SK-N-SH (cell line): ENCODE measurements around the gene SON. TPM values are rescaled to one million over a fixed set of nuclear protein-coding genes. Genes with fewer than 3 reads are reported as not detected.

Source experiments
- CTCF ChIA-PET: fragments of 300-600, 350-600 bp; formaldehyde crosslinking; extraction: SDS; loops from one replicate; lab custom pipeline; 2021; lab: Yijun Ruan, JAX
- POLR2A ChIA-PET: fragments of 350-600 bp; sonication (Branson Sonifier 250); formaldehyde crosslinking; extraction: SDS; loops from one replicate; lab custom pipeline; 2020; ENCODE audit warnings: antibody characterized with exemption, inconsistent platforms; lab: Yijun Ruan, JAX
- DNase-seq: peaks from one replicate; pipeline ENCODE4 v3.0.0; 2012
- H2AFZ ChIP-seq: fragments of 200-600 bp; sonication (generic); 2 replicates; pipeline ENCODE4 v1.8.1; 2016; ENCODE audit warnings: antibody characterized with exemption, mild to moderate bottlenecking, low read depth
- H3F3A ChIP-seq: fragments of 200-600 bp; sonication (generic); replicated peaks from 2 replicates; pipeline ENCODE3; 2016; ENCODE audit warnings: antibody characterized with exemption, mild to moderate bottlenecking; ENCODE audit not compliant: insufficient read depth
- H3K27ac ChIP-seq, 2 experiments: fragments of 200-500 bp in 1 of 2; fragments of 200-600 bp in 1 of 2; sonication (Bioruptor generic) in 1 of 2; sonication (generic), shearing (Covaris generic) in 1 of 2; 2 replicates each; pipeline versions ENCODE4 v1.5.1 to v1.6.1; 2014 to 2016; ENCODE audit warnings: low read depth in 2 of 2, inconsistent platforms in 1 of 2, low read length in 1 of 2, mild to moderate bottlenecking in 1 of 2, mixed read lengths in 1 of 2
- H3K27me3 ChIP-seq: fragments of 200-600 bp; sonication (generic), shearing (Covaris generic); 2 replicates; pipeline ENCODE4 v1.6.1; 2016; ENCODE audit warnings: mixed run types; ENCODE audit not compliant: insufficient read depth
- H3K36me3 ChIP-seq, 2 experiments: fragments of 200-500 bp in 1 of 2; fragments of 200-600 bp in 1 of 2; sonication (Bioruptor generic) in 1 of 2; sonication (generic) in 1 of 2; replicated peaks in 1 of 2; 2 replicates each; pipeline versions ENCODE3 to v1.5.1; 2014 to 2016; ENCODE audit warnings: low read length in 1 of 2, mild to moderate bottlenecking in 1 of 2; ENCODE audit not compliant: insufficient read depth in 2 of 2, control insufficient read depth in 1 of 2
- H3K4me1 ChIP-seq, 2 experiments: fragments of 200-500 bp in 1 of 2; fragments of 200-600 bp in 1 of 2; sonication (Bioruptor generic) in 1 of 2; sonication (generic), shearing (Covaris generic) in 1 of 2; 2 replicates each; pipeline versions ENCODE4 v1.5.1 to v1.6.1; 2014 to 2016; ENCODE audit warnings: low read depth in 1 of 2, low read length in 1 of 2, mixed run types in 1 of 2; ENCODE audit not compliant: insufficient read depth in 2 of 2, control insufficient read depth in 1 of 2
- H3K4me2 ChIP-seq: fragments of 200-600 bp; sonication (generic), shearing (Covaris generic); 2 replicates; pipeline ENCODE4 v1.6.1; 2017; ENCODE audit warnings: mixed run types
- H3K4me3 ChIP-seq, 2 experiments: fragments of 200-500 bp in 1 of 2; fragments of 200-600 bp in 1 of 2; sonication (Bioruptor generic) in 1 of 2; sonication (generic), shearing (Covaris generic) in 1 of 2; 2 replicates each; pipeline versions ENCODE4 v1.5.1 to v1.8.1; 2014 to 2016; ENCODE audit warnings: low read depth in 2 of 2, inconsistent platforms in 1 of 2, low read length in 1 of 2, mild to moderate bottlenecking in 1 of 2, mixed read lengths in 1 of 2, moderate library complexity in 1 of 2
- H3K79me2 ChIP-seq: fragments of 200-600 bp; sonication (generic); 2 replicates; pipeline ENCODE4 v1.8.1; 2017; ENCODE audit warnings: mild to moderate bottlenecking; ENCODE audit not compliant: insufficient read depth
- H3K9ac ChIP-seq: fragments of 200-600 bp; sonication (generic); 2 replicates; pipeline ENCODE4 v1.6.1; 2017; ENCODE audit warnings: mixed run types
- H3K9me2 ChIP-seq: fragments of 200-600 bp; sonication (generic); 2 replicates; pipeline ENCODE4 v1.6.1; 2017; ENCODE audit warnings: mixed run types
- H3K9me3 ChIP-seq: fragments of 200-600 bp; sonication (generic); 2 replicates; pipeline ENCODE4 v1.6.1; 2017; ENCODE audit warnings: mixed run types, mild to moderate bottlenecking, moderate library complexity
- H4K20me1 ChIP-seq: fragments of 200-600 bp; sonication (generic); 2 replicates; pipeline ENCODE4 v1.6.1; 2017; ENCODE audit warnings: mild to moderate bottlenecking, mixed run types; ENCODE audit not compliant: insufficient read depth
- CHD2 ChIP-seq: fragments of 150-350 bp; IDR thresholded peaks from 2 replicates; pipeline ENCODE4 v1.6.1; 2018; ENCODE audit warnings: low read length; ENCODE audit not compliant: partially characterized antibody
- EZH2phosphoT487 ChIP-seq: fragments of 200-600 bp; sonication (generic); IDR thresholded peaks from 2 replicates; pipeline ENCODE4 v1.6.1; 2017; ENCODE audit warnings: low read depth, mixed run types, mild to moderate bottlenecking, antibody characterized with exemption, moderate library complexity, borderline replicate concordance
- FOSL2 ChIP-seq: IDR thresholded peaks from 2 replicates; pipeline ENCODE4 v1.4.0; 2012; ENCODE audit warnings: low read depth, mild to moderate bottlenecking, moderate library complexity, borderline replicate concordance
- FOXJ3 ChIP-seq: sonication (generic); formaldehyde crosslinking; IDR thresholded peaks from 2 replicates; pipeline ENCODE4 v1.5.1; 2020; ENCODE audit warnings: mild to moderate bottlenecking, missing genetic modification reagents
- FOXM1 ChIP-seq: IDR thresholded peaks from 2 replicates; pipeline ENCODE4 v1.4.0; 2012; ENCODE audit warnings: low read depth, mild to moderate bottlenecking
- GABPA ChIP-seq: IDR thresholded peaks from 2 replicates; pipeline ENCODE4 v1.4.0; 2012; ENCODE audit warnings: low read depth, mild to moderate bottlenecking
- IRF3 ChIP-seq: fragments of 150-350 bp; IDR thresholded peaks from 2 replicates; pipeline ENCODE4 v1.6.1; 2016; ENCODE audit warnings: mild to moderate bottlenecking, low read depth, low read length
- JUND ChIP-seq: IDR thresholded peaks from 2 replicates; pipeline ENCODE4 v1.4.0; 2012
- MEF2A ChIP-seq: IDR thresholded peaks from 2 replicates; pipeline ENCODE4 v1.4.0; 2012; ENCODE audit warnings: low read depth, borderline replicate concordance
- NFIC ChIP-seq: IDR thresholded peaks from 2 replicates; pipeline ENCODE4 v1.4.0; 2012; ENCODE audit warnings: borderline replicate concordance
- NRF1 ChIP-seq: IDR thresholded peaks from 2 replicates; pipeline ENCODE4 v1.6.1; 2012; ENCODE audit warnings: low read depth, mild to moderate bottlenecking, low read length
- POLR2AphosphoS5 ChIP-seq: IDR thresholded peaks from 2 replicates; pipeline ENCODE4 v1.6.1; 2012; ENCODE audit warnings: low read depth, low read length
- RCOR1 ChIP-seq: fragments of 150-350 bp; IDR thresholded peaks from 2 replicates; pipeline ENCODE4 v1.6.1; 2017; ENCODE audit warnings: antibody characterized with exemption, low read length
- REST ChIP-seq: IDR thresholded peaks from 2 replicates; pipeline ENCODE4 v1.6.1; 2012; ENCODE audit warnings: mild to moderate bottlenecking, low read depth, low read length, moderate library complexity
- RFX5 ChIP-seq: IDR thresholded peaks from 2 replicates; pipeline ENCODE4 v1.6.1; 2012; ENCODE audit warnings: mild to moderate bottlenecking, improper control_type of control experiment, low read length
- SIN3A ChIP-seq: IDR thresholded peaks from 2 replicates; pipeline ENCODE4 v1.6.1; 2012; ENCODE audit warnings: low read depth, mild to moderate bottlenecking, low read length, moderate library complexity, borderline replicate concordance
- TCF12 ChIP-seq: IDR thresholded peaks from 2 replicates; pipeline ENCODE4 v1.4.0; 2012
- TEAD4 ChIP-seq: IDR thresholded peaks from 2 replicates; pipeline ENCODE4 v1.4.0; 2012; ENCODE audit warnings: mild to moderate bottlenecking, borderline replicate concordance; ENCODE audit not compliant: insufficient read depth
- YY1 ChIP-seq: IDR thresholded peaks from 2 replicates; pipeline ENCODE4 v1.4.0; 2012; ENCODE audit warnings: low read depth, mild to moderate bottlenecking
- ZBTB33 ChIP-seq: IDR thresholded peaks from 2 replicates; pipeline ENCODE4 v1.4.0; 2012; ENCODE audit warnings: low read depth, borderline replicate concordance
- WGBS: methylation state at CpG from one replicate; pipeline ENCODE4 v1.1.6; 2017; ENCODE audit warnings: low lambda C conversion rate; 5-methylcytosine and 5-hydroxymethylcytosine counted together
- polyA plus RNA-seq, 3 experiments: library from polyadenylated mRNA; depleted of rRNA; stranded (reverse); fragments of >200 nt; gene quantifications; 2 replicates each; pipeline ENCODE4 v1.2.3, GENCODE V29; 2012

SON gene
- polyA plus RNA-seq, 1 of the 3 experiments (the other 2 are of a cell fraction) = 45.9 TPM

- peaks cover 97% of the 10 kb centered on the region for H3K79me2 ChIP-seq
- H3K27ac ChIP-seq = no peak overlapping the region
- no peaks in the 10 kb centered on the region for H3K27me3 ChIP-seq
- H3K9ac ChIP-seq = no peak overlapping the region
- no peaks in the 10 kb centered on the region for H3F3A ChIP-seq
- POLR2A ChIA-PET = no interaction called here
- TF ChIP-seq GABPA (no peak), TCF12 (no peak), NFIC (no peak)
- H2AFZ ChIP-seq = no peak overlapping the region
- no peaks in the 10 kb centered on the region for H3K9me2 ChIP-seq
- H3K9me3 ChIP-seq = no peaks in the 10 kb centered on the region
- no peaks in the 10 kb centered on the region; a peak in 1 of 4 replicates for H3K4me1 ChIP-seq
- CTCF ChIA-PET = interaction anchor here (1.4 kb wide), 1 partner anchor 46 kb away, joined by 5 read pairs; no protein-coding TSS in a partner anchor
- H3K4me3 ChIP-seq = no peak overlapping the region
- DNase-seq = no peak
- over 99% methylated on average over 10 of the region's 10 CpGs for WGBS
- peaks cover 88 to 91% of the 10 kb centered on the region in 2 experiments for H3K36me3 ChIP-seq
- peaks cover 78% of the 10 kb centered on the region for H4K20me1 ChIP-seq
- no peak overlapping the region for H3K4me2 ChIP-seq
Measured at GRCh38 chr21:33559813-33560212, 17.0 kb downstream of the SON start.

- H4K20me1 ChIP-seq = peaks cover 76% of the 10 kb centered on the region
- no peaks in the 10 kb centered on the region for H3K4me1 ChIP-seq
- H2AFZ ChIP-seq = no peak overlapping the region
- no peak overlapping the region for H3K9ac ChIP-seq
- H3K27ac ChIP-seq = no peak overlapping the region
- CTCF ChIA-PET = no interaction called here
- H3K9me2 ChIP-seq = no peaks in the 10 kb centered on the region
- no peak overlapping the region for H3K4me2 ChIP-seq
- H3F3A ChIP-seq = peaks cover 6% of the 10 kb centered on the region
- no peaks in the 10 kb centered on the region for H3K27me3 ChIP-seq
- no peak overlapping the region for H3K4me3 ChIP-seq
- DNase-seq = no peak
- TF ChIP-seq CHD2 (no peak), NRF1 (no peak), FOXJ3 (CRISPR knock-in tag) (no peak), REST (no peak), SIN3A (no peak), JUND (no peak), IRF3 (no peak), YY1 (no peak), POLR2AphosphoS5 (no peak), ZBTB33 (no peak), MEF2A (no peak), FOXM1 (no peak), FOSL2 (no peak), TCF12 (no peak), RCOR1 (no peak), RFX5 (no peak), TEAD4 (no peak), EZH2phosphoT487 (no peak)
- H3K79me2 ChIP-seq = peaks cover 99% of the 10 kb centered on the region
- no peaks in the 10 kb centered on the region for H3K9me3 ChIP-seq
- peaks cover 89 to 95% of the 10 kb centered on the region in 2 experiments for H3K36me3 ChIP-seq
- POLR2A ChIA-PET = no interaction called here
Measured at GRCh38 chr21:33560965-33561364, 18.1 kb downstream of the SON start.
